Activated naive CD8-positive, alpha-beta T cell (primary cell): ENCODE measurements around the gene FMNL2.

Experiments used
- H3K27ac Mint-ChIP-seq: one replicate; pipeline ENCODE4 v1.8.0; 2021; ENCODE audit warnings: mixed read lengths
- H3K27me3 Mint-ChIP-seq: one replicate; pipeline ENCODE4 v1.8.0; 2021; ENCODE audit warnings: mixed read lengths
- H3K36me3 Mint-ChIP-seq: one replicate; pipeline ENCODE4 v1.8.0; 2021; ENCODE audit warnings: mixed read lengths
- H3K4me1 Mint-ChIP-seq: one replicate; pipeline ENCODE4 v1.8.0; 2021; ENCODE audit warnings: low read depth, mixed read lengths
- H3K4me3 Mint-ChIP-seq: one replicate; pipeline ENCODE4 v1.8.0; 2021; ENCODE audit warnings: mild to moderate bottlenecking, mixed read lengths
- H3K9me3 Mint-ChIP-seq: one replicate; pipeline ENCODE4 v1.8.0; 2021; ENCODE audit warnings: low read depth, mixed read lengths

FMNL2 gene

DNA sequence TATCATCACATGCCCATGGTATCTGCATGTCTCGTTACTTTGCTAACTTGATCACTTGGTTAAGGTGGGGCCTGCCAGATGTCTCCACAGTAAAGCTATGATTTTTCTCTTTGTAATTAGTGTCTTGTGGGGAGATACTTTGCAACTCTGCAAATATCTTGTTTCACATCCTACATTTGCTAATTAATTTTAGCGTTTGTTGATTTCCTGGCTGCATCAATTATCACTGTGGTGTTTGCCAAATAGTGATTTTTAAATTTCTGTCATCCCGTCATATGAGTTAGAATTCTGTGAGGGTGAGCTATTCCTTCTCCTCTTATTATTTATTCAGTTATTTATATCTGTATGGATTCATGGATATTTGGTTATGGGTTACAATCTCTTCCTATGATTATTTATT lies 161.4 kb downstream of the FMNL2 start:
- Mint-ChIP-seq H3K27me3 (peaks cover 16% of the 10 kb centered on the region), H3K4me1 (no peaks in the 10 kb centered on the region), H3K9me3 (no peaks in the 10 kb centered on the region), H3K27ac (no peak overlapping the region), H3K4me3 (no peak overlapping the region), H3K36me3 (no peaks in the 10 kb centered on the region)

DNA sequence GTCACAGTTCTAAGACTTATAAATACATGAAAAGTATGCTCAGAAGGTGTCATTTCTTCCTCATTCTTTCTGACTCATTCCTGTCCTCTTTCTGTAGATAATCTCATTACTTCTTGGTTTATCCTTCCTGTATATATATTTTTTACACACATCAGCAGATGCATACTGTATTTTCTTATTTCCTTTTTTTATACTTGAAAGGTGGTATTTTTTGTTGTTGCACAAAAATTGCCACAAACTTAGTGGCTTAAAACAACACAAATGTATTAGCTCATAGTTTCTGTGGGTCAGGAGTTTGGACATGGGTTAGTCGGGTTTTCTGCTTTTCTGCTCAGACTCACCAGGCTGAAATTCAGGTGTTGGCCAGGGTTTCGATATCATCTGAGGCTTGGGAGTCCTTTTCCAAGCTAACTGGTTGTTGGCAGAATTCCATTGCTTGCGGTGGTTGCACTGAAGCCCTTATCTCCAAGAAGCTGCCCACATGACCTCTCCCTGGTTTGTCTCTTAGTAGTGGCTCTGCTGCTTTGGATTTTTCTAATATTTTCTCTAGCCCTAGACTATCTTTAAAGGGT lies 162.6 kb downstream of the FMNL2 start:
- H3K36me3 Mint-ChIP-seq, result no peaks in the 10 kb centered on the region
- H3K4me3 Mint-ChIP-seq, result no peak overlapping the region
- H3K9me3 Mint-ChIP-seq, result no peaks in the 10 kb centered on the region
- peaks cover 10% of the 10 kb centered on the region for H3K27me3 Mint-ChIP-seq
- no peaks in the 10 kb centered on the region for H3K4me1 Mint-ChIP-seq
- H3K27ac Mint-ChIP-seq, result no peak overlapping the region

DNA sequence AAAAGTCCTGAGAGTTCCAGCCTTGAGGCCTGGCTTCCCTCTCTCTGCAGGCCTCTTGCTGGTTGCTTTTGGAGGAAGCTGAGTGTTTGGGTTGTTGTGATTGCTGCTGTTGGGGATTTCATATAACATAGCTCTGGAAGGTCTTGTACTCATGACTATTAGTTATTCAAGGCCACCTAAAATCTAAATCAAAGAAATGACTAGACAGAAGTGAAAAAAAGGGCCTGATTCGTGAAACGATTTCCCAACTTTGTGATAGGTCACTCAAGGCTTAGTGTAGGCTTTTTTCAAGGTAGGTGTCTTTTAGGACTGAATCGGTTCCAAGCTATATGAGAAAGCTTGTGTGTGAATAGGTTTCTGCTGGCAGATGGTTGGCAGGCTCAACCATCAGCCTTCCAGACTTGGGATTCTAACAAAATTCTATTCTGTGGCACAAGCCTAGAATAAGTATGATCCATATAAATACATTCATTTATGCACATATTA lies 164.4 kb downstream of the FMNL2 start:
- no peaks in the 10 kb centered on the region for H3K36me3 Mint-ChIP-seq
- no peaks in the 10 kb centered on the region for H3K4me1 Mint-ChIP-seq
- H3K27ac Mint-ChIP-seq, result no peak overlapping the region
- H3K27me3 Mint-ChIP-seq, result peaks cover 11% of the 10 kb centered on the region
- no peak overlapping the region for H3K4me3 Mint-ChIP-seq
- no peaks in the 10 kb centered on the region for H3K9me3 Mint-ChIP-seq

DNA sequence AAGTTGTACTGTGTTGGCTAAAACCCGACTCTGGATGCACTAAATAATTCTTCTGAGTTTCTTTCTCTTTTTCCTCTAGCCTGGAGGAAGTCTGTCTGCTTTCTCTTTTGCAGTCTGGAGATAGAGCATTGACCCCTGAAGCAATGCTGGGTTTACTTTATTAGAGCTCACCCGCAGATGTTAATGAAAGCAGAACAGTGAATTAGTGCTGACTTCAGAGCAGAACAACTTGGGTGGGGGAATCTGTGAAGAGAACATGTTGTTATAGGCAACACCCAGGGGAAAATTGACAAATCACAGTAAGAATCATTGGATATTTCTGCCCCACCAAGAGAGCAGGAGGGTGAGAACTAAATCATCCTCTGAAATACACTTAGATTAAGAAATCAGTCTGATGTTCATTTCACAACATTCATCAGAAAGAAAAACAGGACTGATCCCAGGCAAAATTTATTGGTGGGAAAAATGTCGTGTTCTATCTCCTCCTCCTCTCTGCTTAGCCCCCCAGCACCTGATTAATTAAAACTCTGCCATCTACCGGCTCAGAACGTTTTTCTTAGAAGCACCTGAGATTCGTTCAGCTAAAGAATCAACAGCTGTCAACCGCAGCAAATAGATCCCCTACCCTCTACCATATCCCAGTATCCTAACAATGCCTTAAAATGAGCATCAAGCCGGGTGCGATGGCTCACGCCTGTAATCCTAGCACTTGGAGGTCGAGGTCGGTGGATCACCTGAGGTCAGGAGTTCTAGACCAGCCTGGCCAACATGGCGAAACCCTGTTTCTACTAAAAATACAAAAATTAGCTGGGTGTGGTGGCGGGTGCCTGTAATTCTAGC lies 165.1 kb downstream of the FMNL2 start:
- Mint-ChIP-seq H3K4me1 (no peaks in the 10 kb centered on the region), H3K4me3 (no peak overlapping the region), H3K36me3 (no peaks in the 10 kb centered on the region), H3K27ac (no peak overlapping the region), H3K9me3 (no peaks in the 10 kb centered on the region), H3K27me3 (peaks cover 11% of the 10 kb centered on the region)

DNA sequence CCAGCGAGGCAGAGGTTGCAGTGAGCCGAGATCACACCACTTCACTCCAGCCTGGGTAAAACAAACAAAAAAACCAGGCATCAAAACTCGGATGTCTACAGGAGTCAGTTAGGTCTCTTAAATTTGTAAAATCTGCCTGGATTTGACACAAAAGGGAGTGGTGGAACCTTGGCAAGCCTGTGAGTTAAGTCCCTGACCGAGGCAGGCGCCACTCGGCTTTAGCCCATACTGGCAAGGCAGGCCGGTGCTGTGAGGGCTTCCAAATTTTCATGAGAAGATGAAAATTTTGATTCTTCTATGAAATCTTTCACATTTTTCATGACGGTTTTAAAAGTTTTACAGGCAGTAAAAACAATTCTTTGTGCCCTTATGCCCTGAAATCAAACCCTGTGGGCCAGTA lies 165.8 kb downstream of the FMNL2 start:
- no peaks in the 10 kb centered on the region for H3K36me3 Mint-ChIP-seq
- no peaks in the 10 kb centered on the region for H3K9me3 Mint-ChIP-seq
- H3K4me1 Mint-ChIP-seq, result no peaks in the 10 kb centered on the region
- peaks cover 11% of the 10 kb centered on the region for H3K27me3 Mint-ChIP-seq
- no peak overlapping the region for H3K4me3 Mint-ChIP-seq
- H3K27ac Mint-ChIP-seq, result no peak overlapping the region

DNA sequence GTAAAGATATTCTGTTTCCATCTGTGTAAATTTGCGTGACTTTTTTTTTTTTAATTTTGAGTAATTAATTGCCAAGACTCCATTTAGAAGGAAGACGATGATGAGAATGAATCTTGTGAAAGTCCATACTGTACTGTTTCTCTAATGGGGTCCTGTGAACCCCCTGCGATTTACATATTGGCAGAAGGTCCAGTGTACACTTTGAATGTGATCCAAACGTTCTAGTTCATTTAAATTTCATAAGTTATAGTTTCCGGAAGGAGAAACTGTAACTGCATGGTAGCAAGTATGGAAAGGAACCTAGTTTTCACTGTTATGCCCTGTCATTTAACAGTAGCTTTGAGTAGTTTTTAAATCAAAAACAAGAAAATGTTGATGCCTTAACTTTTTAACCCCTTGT lies 166.7 kb downstream of the FMNL2 start:
- Mint-ChIP-seq H3K4me3 (no peak overlapping the region), H3K36me3 (no peaks in the 10 kb centered on the region), H3K27ac (no peak overlapping the region), H3K27me3 (peaks cover 5% of the 10 kb centered on the region), H3K9me3 (no peaks in the 10 kb centered on the region), H3K4me1 (no peaks in the 10 kb centered on the region)

DNA sequence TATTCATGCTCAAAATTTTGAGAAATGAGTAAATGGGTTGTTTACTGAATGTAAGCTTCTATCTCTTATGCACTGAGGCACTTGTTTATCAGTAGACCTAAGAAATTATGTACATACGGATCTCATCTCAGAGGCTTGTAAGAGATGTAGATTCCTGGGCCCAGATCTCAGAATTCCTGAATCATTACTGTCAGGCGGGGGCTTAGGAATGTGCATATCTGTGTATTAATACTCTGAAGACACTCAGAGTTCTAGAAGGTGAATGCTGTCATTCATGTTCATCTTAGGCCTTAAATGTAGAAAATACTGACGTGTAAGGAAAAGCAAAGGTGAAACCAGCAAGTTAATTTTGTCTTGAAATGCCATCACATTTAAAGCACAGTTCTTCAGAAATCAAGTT lies 169.6 kb downstream of the FMNL2 start:
- no peaks in the 10 kb centered on the region for H3K36me3 Mint-ChIP-seq
- no peak overlapping the region for H3K27ac Mint-ChIP-seq
- H3K27me3 Mint-ChIP-seq, result peaks cover 7% of the 10 kb centered on the region
- no peak overlapping the region for H3K4me3 Mint-ChIP-seq
- no peaks in the 10 kb centered on the region for H3K4me1 Mint-ChIP-seq
- no peaks in the 10 kb centered on the region for H3K9me3 Mint-ChIP-seq

DNA sequence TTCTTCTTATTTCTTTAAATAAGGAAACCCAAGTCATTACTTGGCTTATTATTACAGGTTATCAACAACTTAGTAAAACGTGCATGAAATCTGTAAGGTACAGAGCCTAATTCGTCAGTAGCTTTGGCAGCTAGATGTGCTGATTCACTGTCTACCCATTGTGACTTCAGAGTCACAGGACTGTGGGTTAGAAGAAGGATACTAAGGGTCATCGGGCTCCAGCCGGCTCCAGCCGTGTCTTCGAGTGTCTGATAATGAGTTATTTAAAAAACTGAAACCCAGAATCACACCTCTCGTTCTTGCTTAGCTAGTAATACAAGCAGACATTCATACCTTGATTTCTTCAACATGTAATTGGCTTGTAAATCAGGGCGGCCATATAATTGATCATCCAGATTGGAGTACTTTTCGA lies 170.5 kb downstream of the FMNL2 start:
- Mint-ChIP-seq H3K27me3 (peaks cover 7% of the 10 kb centered on the region), H3K4me1 (no peaks in the 10 kb centered on the region), H3K9me3 (no peaks in the 10 kb centered on the region), H3K36me3 (no peaks in the 10 kb centered on the region), H3K4me3 (no peak overlapping the region), H3K27ac (no peak overlapping the region)

DNA sequence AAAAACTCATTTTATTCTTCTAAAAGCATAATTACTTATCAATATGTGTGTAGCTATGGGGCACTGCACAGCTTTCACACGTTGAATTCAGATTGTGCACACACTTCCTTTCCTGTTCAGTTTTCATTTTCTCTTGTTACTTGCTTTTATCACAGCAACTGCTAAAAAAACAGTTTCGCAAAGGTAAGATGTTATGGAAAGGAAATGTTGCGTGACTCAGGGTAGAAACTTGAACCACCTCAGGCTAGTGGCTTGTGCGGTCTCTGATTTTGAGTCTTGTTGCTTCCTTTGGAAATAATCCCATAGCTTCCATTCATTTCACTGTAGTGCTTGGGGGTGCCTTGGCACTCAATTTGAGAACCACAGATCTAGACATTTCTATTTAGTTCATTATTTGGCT lies 171.9 kb downstream of the FMNL2 start:
- Mint-ChIP-seq H3K9me3 (no peaks in the 10 kb centered on the region), H3K27me3 (peaks cover 7% of the 10 kb centered on the region), H3K27ac (no peak overlapping the region), H3K4me3 (no peak overlapping the region), H3K4me1 (no peaks in the 10 kb centered on the region), H3K36me3 (no peaks in the 10 kb centered on the region)

DNA sequence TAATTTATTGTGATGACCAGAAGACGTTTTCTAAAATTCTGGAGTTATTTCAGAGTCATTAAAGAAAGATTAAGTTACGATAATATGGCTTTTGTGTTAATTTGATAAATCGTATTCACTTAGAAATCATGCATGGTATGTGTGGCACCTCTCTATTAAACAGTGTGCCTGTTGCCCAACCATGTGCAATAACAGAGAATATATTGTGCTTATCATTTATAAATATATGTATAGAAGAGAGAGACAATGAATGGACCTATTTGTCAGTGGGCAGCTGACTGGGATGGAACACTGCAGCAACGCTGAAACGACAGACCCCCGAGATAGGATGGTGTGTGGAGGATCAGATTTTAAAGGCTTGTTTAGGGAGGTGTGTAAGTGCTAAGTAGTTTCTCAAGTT lies 172.9 kb downstream of the FMNL2 start:
- Mint-ChIP-seq H3K4me1 (no peaks in the 10 kb centered on the region), H3K4me3 (no peak overlapping the region), H3K27ac (no peak overlapping the region)

DNA sequence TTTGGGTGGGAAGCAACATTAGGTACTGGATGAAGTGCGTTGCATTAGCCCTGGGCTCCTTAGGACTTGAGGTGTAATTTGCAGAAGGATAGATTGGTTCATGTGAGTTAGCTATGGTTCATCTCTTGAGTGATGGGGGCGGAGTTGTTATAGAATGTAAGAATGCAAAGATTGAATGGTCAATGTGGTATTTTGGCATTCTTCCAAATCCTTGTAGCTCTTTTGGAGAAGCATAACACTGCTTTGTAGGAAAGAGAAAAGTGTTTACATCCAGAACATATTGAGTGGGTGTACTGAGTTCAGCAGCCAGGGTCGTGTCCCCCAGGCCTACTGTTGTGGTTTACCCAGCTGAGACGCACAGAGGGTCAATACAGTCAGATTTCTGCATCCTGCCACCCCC lies 173.5 kb downstream of the FMNL2 start:
- no peaks in the 10 kb centered on the region for H3K9me3 Mint-ChIP-seq
- H3K36me3 Mint-ChIP-seq, result no peaks in the 10 kb centered on the region
- no peak overlapping the region for H3K4me3 Mint-ChIP-seq
- H3K4me1 Mint-ChIP-seq, result no peaks in the 10 kb centered on the region
- no peak overlapping the region for H3K27ac Mint-ChIP-seq
- H3K27me3 Mint-ChIP-seq, result peaks cover 4% of the 10 kb centered on the region

More for the DNA sequence above, 172.9 kb downstream of the FMNL2 start:
- peaks cover 5% of the 10 kb centered on the region for H3K27me3 Mint-ChIP-seq
- no peaks in the 10 kb centered on the region for H3K36me3 Mint-ChIP-seq
- H3K9me3 Mint-ChIP-seq, result no peaks in the 10 kb centered on the region

DNA sequence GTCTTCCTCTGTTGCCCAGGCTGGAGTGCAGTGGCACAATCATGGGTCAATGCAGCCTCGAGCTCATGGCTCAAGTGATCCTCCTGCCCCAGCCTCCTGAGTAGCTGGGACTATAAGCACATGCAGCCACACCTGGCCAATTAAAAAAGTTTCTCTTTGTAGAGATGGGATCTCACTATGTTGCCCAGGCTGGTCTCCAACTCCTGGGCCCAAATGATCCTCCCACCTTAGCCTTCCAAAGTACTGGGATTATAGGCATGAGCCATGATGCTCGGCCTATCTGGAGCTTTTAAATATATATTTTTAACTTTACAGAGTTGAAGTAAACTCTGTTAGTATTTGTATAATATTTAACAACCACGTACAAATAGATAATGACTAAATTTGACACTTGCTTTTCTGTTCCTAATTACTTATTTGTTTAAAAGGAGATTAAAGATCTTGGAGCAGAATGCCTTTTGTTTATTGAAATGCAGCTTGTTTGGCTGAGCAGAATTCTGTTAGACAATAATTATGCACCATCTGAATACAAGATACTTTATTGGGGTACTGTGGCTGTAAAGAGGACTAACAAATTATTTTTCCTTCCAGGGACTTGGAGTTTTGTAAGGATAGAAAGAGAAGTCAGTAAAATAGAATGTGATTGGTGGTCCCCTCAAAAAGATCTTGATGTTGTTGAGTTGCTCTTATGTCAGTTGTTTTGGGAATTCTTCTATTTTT lies 175.0 kb downstream of the FMNL2 start:
- H3K36me3 Mint-ChIP-seq, result no peaks in the 10 kb centered on the region
- H3K27me3 Mint-ChIP-seq, result peaks cover 3% of the 10 kb centered on the region
- no peak overlapping the region for H3K27ac Mint-ChIP-seq
- no peaks in the 10 kb centered on the region for H3K9me3 Mint-ChIP-seq
- H3K4me1 Mint-ChIP-seq, result no peaks in the 10 kb centered on the region
- H3K4me3 Mint-ChIP-seq, result no peak overlapping the region

DNA sequence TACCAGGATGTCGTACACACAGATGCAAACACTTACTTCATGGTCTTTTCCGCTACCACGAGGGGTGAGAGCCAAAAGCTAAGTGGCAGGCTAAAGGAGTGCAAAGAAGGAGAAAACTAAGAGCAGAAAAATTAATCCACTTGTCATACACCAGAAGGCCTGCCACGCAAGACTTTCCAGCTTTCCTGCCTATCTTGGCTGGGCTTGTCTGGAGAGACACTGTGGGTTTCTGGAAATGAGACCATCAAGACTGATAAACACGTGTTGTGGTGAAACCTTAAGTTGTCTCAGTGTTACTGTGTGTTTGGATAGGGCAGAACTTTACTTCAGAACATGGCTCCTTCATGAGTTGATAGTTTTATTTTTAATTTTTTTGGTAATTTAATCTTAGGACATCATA lies 175.6 kb downstream of the FMNL2 start:
- H3K4me3 Mint-ChIP-seq, result no peak overlapping the region
- no peak overlapping the region for H3K27ac Mint-ChIP-seq
- no peaks in the 10 kb centered on the region for H3K36me3 Mint-ChIP-seq
- H3K9me3 Mint-ChIP-seq, result no peaks in the 10 kb centered on the region
- H3K4me1 Mint-ChIP-seq, result no peaks in the 10 kb centered on the region
- H3K27me3 Mint-ChIP-seq, result peaks cover 7% of the 10 kb centered on the region

DNA sequence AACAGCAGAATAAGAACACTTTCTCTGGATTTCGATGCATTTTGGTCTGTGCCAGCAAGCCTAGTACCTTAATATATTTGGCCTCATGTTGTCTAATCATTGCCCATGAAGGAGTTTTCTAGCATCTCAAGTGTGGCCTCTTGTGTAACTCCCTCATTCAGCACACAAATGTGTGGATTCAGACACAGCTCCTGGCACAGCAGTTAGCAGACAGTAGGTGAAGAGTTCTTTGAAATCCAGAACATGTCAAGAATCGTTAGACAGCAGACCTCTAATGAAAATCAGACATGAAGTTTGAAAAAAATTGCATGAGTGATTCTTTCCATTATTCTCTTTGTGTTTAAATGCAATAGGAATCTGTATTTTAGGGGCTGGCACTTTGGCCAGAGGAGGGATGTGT lies 177.0 kb downstream of the FMNL2 start:
- H3K27me3 Mint-ChIP-seq, result peaks cover 8% of the 10 kb centered on the region
- H3K4me3 Mint-ChIP-seq, result no peak overlapping the region

DNA sequence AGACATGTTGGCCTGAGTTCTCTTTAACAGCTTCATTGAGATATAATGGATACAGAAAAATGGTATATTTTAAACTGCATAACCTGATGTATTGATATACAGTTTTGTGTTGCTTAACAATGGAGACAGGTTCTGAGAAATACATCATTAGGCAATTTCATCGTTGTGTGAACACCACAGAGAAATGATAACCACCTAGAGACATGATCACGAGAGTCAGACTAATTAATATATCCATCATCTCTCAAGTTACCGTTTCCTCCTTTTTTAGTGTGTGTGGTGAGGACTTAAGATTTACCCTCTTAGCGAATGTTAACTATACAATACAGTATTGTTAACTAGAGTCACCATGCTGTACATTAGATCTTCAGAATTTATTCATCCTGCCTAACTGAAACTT lies 178.1 kb downstream of the FMNL2 start:
- H3K27ac Mint-ChIP-seq, result no peak overlapping the region
- H3K27me3 Mint-ChIP-seq, result peaks cover 11% of the 10 kb centered on the region
- H3K4me1 Mint-ChIP-seq, result no peaks in the 10 kb centered on the region
- H3K9me3 Mint-ChIP-seq, result no peaks in the 10 kb centered on the region
- no peaks in the 10 kb centered on the region for H3K36me3 Mint-ChIP-seq
- no peak overlapping the region for H3K4me3 Mint-ChIP-seq

More for the DNA sequence above, 177.0 kb downstream of the FMNL2 start:
- Mint-ChIP-seq H3K36me3 (no peaks in the 10 kb centered on the region), H3K4me1 (no peaks in the 10 kb centered on the region), H3K27ac (no peak overlapping the region), H3K9me3 (no peaks in the 10 kb centered on the region)
